Lower leg skin (tissue), 4 donors: ENCODE measurements around the gene APPL2. TPM values are rescaled to one million over a fixed set of nuclear protein-coding genes. Genes with fewer than 3 reads are reported as not detected.
A peak's percentile ranks its signal among the peaks of the same experiment; 100 is the strongest.

ENCODE experiments used
- DNase-seq, 2 donors: peaks; one replicate each; pipeline ENCODE4 v3.0.0-alpha.2; 2019; ENCODE audit warnings: low spot score in 2 of 2
- H3K4me3 ChIP-seq: fragments of 200-600 bp; sonication (generic); 2 replicates; pipeline ENCODE4 v1.5.1; 2017; ENCODE audit warnings: mild to moderate bottlenecking, low read depth; ENCODE audit not compliant: poor library complexity, severe bottlenecking
- CTCF ChIP-seq, 3 donors: fragments of 450-650 bp; IDR thresholded peaks; one replicate each; pipeline ENCODE4 v1.5.1; 2016; ENCODE audit warnings: antibody characterized with exemption in 3 of 3, mild to moderate bottlenecking in 3 of 3, moderate library complexity in 2 of 3
- POLR2A ChIP-seq, 2 donors: fragments of 450-650 bp; IDR thresholded peaks; one replicate each; pipeline ENCODE4 v1.6.1; 2016 to 2017; ENCODE audit warnings: antibody characterized with exemption in 2 of 2, mild to moderate bottlenecking in 1 of 2, moderate library complexity in 1 of 2
- WGBS, 2 donors: methylation state at CpG; one replicate each; pipeline ENCODE4 v1.1.5; 2018; 5-methylcytosine and 5-hydroxymethylcytosine counted together
- intact Hi-C: fragments of 100-400 bp; cut with DNase I; formaldehyde crosslinking; loops from one replicate; pipeline ENCODE4 v1.15.0; 2023; ENCODE audit warnings: low total_unique reads
- total RNA-seq, 4 donors: library from RNA; depleted of rRNA; stranded (reverse); fragments of >200 nt; gene quantifications; one replicate each; pipeline ENCODE4 v1.1.0, GENCODE V29; 2016

APPL2 gene
- total RNA-seq, 4 donors from 2014 or later: 76.6 to 170 (median 109) TPM

- 46 to 69% methylated on average over 5 of the region's 5 CpGs for WGBS, 2 donors
- no peak for DNase-seq
- intact Hi-C loops: no loop called here
- no peak overlapping the region for H3K4me3 ChIP-seq
- TF ChIP-seq POLR2A (IDR thresholded peaks at IDR 0.05): no peak
- no peak for TF ChIP-seq CTCF (IDR thresholded peaks at IDR 0.05)
Observed at GRCh38 chr12:105239304-105239703, 3.3 kb upstream of the APPL2 start.

GRCh38 chr12:105237666-105238065, 1.7 kb upstream of the APPL2 start:
- no peak for TF ChIP-seq CTCF (IDR thresholded peaks at IDR 0.05)
- no peak for TF ChIP-seq POLR2A (IDR thresholded peaks at IDR 0.05)
- 91 to 93% methylated on average over 2 of the region's 2 CpGs for WGBS, 2 donors
- no peak for DNase-seq
- no peak overlapping the region for H3K4me3 ChIP-seq
- intact Hi-C loops: no loop called here

- no peak for DNase-seq
- intact Hi-C loops: no loop called here
- TF ChIP-seq CTCF (IDR thresholded peaks at IDR 0.05) (no peak), POLR2A (IDR thresholded peaks at IDR 0.05) (no peak)
- H3K4me3 ChIP-seq: peak overlapping the region; percentile 90
- 1 to 2% methylated on average over 9 of the region's 9 CpGs for WGBS, 2 donors
Observed at GRCh38 chr12:105235281-105235731, 668 bp downstream of the APPL2 start.

- TF ChIP-seq CTCF (IDR thresholded peaks at IDR 0.05): no peak
- TF ChIP-seq POLR2A (IDR thresholded peaks at IDR 0.05): no peak
- WGBS, 2 donors: 31 to 39% methylated on average over 1 of the region's 1 CpG
- intact Hi-C loops: no loop called here
- no peak overlapping the region for H3K4me3 ChIP-seq
- DNase-seq: no peak
Observed at GRCh38 chr12:105234197-105234596, 1.8 kb downstream of the APPL2 start.

- TF ChIP-seq CTCF (IDR thresholded peaks at IDR 0.05): no peak
- no peak overlapping the region for H3K4me3 ChIP-seq
- intact Hi-C loops: no loop called here
- 42 to 47% methylated on average over 4 of the region's 4 CpGs for WGBS, 2 donors
- no peak for DNase-seq
Observed at GRCh38 chr12:105233041-105233905, 2.7 kb downstream of the APPL2 start.
